Measurements from ENCODE around the gene SRSF7. TPM values are rescaled to one million over a fixed set of nuclear protein-coding genes. Genes with fewer than 3 reads are reported as not detected.

SRSF7 gene
- 35.4 and 69.3 TPM in 2 replicates for total RNA-seq

GRCh38 chr2:38750891-38751595, at the start of gene SRSF7:
Gene SRSF7 (minus strand): TSS chr2:38751361. CDS start chr2:38751256, 105 bp downstream.

Other genes with a start within 250 kb of the SRSF7 start
- gene HNRNPLL, start 148.4 kb downstream of the SRSF7 start, total RNA-seq: 22.6 and 35.5 TPM in 2 replicates
- gene GALM, start 85.2 kb downstream of the SRSF7 start, total RNA-seq: 10.0 and 11.9 TPM in 2 replicates
- gene GEMIN6, start 26.8 kb upstream of the SRSF7 start, total RNA-seq: 6.0 and 10.7 TPM in 2 replicates
- 10.7 and 14.6 TPM in 2 replicates for gene DHX57, start 124.6 kb upstream of the SRSF7 start, total RNA-seq
- gene MORN2, start 124.6 kb upstream of the SRSF7 start, total RNA-seq: 22.0 and 26.0 TPM in 2 replicates
- 0.09 TPM in 1 of 2 replicates, not detected in the other for gene ARHGEF33, start 138.5 kb upstream of the SRSF7 start, total RNA-seq